ENCODE measurements around the gene HPS1. TPM values are rescaled to one million over a fixed set of nuclear protein-coding genes. Genes with fewer than 3 reads are reported as not detected.

The HPS1 gene
- 24.1 and 29.0 TPM in 2 replicates for total RNA-seq

DNA sequence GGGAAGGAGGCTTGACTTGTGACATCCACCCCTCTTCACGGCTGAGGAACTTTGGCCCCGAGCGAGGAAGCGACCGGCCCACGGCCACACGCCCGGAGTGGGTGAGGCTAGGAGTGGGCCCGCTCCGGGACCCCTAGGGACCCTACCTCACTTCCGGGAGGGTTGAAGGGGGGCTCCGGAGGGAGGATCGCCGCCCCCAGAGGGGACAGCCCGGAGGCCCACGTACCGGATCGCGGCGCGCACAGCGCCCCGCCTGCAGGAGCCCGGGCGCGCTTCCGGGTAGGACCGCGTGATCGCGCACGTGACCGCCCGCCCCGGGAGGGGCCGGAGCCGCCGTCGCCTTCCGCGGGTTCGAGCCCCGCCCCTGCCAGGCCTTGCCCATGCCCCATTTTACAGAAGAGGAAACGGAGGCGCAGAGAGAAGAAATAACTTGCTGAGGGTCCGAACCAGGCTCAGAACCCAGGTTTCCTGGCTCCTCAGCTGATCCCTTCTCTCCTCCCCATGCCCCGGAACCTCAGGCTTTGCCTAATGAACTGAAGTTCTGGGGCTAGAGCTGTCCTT is at the start of gene HPS1:
Gene HPS1 (minus strand): TSS at position 275 of the 561 bp plus-strand sequence. CDS start 3,695 bp downstream, outside the sequence.

DNA sequence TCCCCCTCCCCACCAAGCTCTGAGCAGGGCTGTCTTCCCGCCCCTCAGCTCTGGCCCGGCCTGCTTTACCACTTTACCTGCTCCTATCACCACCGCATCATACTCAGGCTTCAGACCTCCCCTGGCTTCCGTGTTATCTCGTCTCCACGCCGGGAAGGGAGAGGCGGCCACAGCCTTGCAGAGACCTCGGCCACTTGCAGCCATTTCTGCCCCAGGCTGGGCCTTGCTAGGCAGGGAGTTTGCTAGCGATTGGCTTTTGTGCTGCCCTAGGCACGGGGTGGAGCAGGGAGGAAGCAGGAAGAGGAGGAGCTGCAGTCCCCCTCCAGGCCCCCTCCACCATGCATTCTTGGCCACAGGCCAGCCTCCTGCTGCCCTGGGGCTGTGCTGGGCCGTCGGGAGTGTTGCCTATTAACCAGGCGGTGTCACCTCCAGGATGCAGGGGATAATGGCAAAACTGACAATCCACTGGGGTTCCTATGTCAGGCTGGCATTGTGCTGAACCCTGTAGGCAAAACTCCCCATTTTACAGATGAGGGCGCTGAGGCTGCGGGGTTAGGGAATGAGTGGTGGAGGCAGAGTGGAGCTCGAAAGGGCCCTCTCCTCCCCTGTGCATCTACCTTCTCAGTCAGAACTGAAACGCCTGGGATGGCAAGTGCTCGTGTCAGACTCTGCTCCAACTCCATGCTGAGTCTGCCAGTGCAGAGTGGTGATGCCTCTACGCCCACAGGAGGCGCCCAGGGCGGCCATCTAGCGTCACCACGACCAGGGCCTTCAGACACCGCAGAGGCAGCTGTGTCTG is 31.6 kb downstream of the HPS1 start, which contains the start of gene PYROXD2:
Gene PYROXD2 (minus strand): TSS at position 251 of the 799 bp plus-strand sequence. CDS start 47 bp downstream, at position 204.

Other genes starting within 250 kb of the HPS1 start
- 9.9 and 13.3 TPM in 2 replicates for gene LOXL4, start 178.7 kb downstream of the HPS1 start, total RNA-seq
- gene PYROXD2, start 31.8 kb downstream of the HPS1 start, total RNA-seq = 11.3 and 34.9 TPM in 2 replicates